Measurements from ENCODE around the gene FLOT1. TPM values are rescaled to one million over a fixed set of nuclear protein-coding genes. Genes with fewer than 3 reads are reported as not detected.
A peak's percentile ranks its signal among the peaks of the same experiment; 100 is the strongest.

FLOT1 gene
- total and polyA plus RNA-seq, 2 of the 13 experiments (the other 11 are each of a cell fraction or from before 2014, with no cell fraction given): 82.3 to 130 TPM

DNA sequence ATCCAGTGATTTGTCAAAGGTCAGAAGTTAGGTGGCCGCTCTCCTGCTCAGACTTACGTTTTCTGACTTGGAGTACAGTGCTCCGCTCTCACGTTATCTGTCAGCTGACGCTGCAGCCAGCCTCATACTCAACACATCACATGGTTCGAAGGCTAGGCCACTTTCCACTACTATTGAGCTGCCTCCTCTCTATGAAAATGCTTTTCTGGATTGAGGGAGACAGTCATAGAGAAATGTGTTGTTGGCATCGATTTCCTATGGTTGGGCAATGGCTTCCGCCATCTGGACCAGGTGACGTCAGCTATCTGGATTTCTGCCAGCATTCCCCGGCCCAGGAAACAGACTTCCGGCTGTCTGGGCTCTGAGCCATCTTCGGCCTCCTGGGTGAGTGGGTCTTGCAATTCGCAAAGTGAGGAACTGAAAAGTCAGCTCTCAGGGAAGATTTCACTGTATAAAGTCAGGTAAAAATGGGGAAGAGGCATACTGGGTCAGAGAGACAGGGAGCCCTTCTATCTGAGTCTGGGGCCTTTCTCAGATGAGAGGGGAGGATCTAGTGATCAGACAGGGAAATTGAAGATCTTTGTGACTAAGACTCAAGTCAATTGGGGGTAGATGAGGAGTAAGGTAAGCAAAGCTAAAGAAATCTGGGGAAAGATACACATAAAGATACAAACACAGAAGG is 39.4 kb upstream of the FLOT1 start (continued):
- TF ChIP-seq ZKSCAN5 (CRISPR knock-in tag; IDR thresholded peaks at IDR 0.05): peak; percentile 37; the same call in 1 of the 2 replicates
- TF ChIP-seq SYNCRIP (IDR thresholded peaks at IDR 0.05; ENCODE audit: insufficient read depth, low read depth, low read length): no peak
- TF ChIP-seq ZNF709 (CRISPR knock-in tag; IDR thresholded peaks at IDR 0.05): peak; percentile 65
- TF ChIP-seq KLF15 (CRISPR knock-in tag; IDR thresholded peaks at IDR 0.05; ENCODE audit: borderline replicate concordance): no peak
- TF ChIP-seq ZNF547 (CRISPR knock-in tag; IDR thresholded peaks at IDR 0.05): peak; percentile 77; the same call in 1 of the 2 replicates
- TF ChIP-seq RAD21 (CRISPR knock-in tag; IDR thresholded peaks at IDR 0.05): peak; percentile 20; the same call in 1 of the 2 replicates
- TF ChIP-seq, protein P1, sequence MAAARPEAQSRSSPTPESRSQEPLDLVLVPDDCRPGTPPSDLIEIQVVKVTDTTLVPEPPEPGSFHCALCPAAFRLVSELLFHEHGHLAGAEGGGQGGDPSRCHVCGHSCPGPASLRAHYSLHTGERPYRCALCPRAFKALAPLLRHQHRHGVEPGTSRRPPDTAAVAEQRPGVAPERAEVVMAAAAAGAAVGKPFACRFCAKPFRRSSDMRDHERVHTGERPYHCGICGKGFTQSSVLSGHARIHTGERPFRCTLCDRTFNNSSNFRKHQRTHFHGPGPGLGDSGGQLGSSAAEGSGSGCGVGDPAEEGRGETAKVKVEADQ (CRISPR knock-in tag; IDR thresholded peaks at IDR 0.05; ENCODE audit: borderline replicate concordance): no peak
- TF ChIP-seq, protein P2, sequence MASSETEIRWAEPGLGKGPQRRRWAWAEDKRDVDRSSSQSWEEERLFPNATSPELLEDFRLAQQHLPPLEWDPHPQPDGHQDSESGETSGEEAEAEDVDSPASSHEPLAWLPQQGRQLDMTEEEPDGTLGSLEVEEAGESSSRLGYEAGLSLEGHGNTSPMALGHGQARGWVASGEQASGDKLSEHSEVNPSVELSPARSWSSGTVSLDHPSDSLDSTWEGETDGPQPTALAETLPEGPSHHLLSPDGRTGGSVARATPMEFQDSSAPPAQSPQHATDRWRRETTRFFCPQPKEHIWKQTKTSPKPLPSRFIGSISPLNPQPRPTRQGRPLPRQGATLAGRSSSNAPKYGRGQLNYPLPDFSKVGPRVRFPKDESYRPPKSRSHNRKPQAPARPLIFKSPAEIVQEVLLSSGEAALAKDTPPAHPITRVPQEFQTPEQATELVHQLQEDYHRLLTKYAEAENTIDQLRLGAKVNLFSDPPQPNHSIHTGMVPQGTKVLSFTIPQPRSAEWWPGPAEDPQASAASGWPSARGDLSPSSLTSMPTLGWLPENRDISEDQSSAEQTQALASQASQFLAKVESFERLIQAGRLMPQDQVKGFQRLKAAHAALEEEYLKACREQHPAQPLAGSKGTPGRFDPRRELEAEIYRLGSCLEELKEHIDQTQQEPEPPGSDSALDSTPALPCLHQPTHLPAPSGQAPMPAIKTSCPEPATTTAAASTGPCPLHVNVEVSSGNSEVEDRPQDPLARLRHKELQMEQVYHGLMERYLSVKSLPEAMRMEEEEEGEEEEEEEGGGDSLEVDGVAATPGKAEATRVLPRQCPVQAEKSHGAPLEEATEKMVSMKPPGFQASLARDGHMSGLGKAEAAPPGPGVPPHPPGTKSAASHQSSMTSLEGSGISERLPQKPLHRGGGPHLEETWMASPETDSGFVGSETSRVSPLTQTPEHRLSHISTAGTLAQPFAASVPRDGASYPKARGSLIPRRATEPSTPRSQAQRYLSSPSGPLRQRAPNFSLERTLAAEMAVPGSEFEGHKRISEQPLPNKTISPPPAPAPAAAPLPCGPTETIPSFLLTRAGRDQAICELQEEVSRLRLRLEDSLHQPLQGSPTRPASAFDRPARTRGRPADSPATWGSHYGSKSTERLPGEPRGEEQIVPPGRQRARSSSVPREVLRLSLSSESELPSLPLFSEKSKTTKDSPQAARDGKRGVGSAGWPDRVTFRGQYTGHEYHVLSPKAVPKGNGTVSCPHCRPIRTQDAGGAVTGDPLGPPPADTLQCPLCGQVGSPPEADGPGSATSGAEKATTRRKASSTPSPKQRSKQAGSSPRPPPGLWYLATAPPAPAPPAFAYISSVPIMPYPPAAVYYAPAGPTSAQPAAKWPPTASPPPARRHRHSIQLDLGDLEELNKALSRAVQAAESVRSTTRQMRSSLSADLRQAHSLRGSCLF (CRISPR knock-in tag; IDR thresholded peaks at IDR 0.05; ENCODE audit: borderline replicate concordance): 0 out of 2 replicates have a peak, but pooled peaks have one; percentile 60
- TF ChIP-seq NCOA5 (CRISPR knock-in tag; IDR thresholded peaks at IDR 0.05): no peak
- TF ChIP-seq, protein P3, sequence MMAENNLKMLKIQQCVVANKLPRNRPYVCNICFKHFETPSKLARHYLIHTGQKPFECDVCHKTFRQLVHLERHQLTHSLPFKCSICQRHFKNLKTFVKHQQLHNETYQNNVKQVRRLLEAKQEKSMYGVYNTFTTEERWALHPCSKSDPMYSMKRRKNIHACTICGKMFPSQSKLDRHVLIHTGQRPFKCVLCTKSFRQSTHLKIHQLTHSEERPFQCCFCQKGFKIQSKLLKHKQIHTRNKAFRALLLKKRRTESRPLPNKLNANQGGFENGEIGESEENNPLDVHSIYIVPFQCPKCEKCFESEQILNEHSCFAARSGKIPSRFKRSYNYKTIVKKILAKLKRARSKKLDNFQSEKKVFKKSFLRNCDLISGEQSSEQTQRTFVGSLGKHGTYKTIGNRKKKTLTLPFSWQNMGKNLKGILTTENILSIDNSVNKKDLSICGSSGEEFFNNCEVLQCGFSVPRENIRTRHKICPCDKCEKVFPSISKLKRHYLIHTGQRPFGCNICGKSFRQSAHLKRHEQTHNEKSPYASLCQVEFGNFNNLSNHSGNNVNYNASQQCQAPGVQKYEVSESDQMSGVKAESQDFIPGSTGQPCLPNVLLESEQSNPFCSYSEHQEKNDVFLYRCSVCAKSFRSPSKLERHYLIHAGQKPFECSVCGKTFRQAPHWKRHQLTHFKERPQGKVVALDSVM (CRISPR knock-in tag; IDR thresholded peaks at IDR 0.05): peak; percentile 63
- TF ChIP-seq FOSL2 (CRISPR knock-in tag; IDR thresholded peaks at IDR 0.05): peak; percentile 97
- TF ChIP-seq, protein P4, sequence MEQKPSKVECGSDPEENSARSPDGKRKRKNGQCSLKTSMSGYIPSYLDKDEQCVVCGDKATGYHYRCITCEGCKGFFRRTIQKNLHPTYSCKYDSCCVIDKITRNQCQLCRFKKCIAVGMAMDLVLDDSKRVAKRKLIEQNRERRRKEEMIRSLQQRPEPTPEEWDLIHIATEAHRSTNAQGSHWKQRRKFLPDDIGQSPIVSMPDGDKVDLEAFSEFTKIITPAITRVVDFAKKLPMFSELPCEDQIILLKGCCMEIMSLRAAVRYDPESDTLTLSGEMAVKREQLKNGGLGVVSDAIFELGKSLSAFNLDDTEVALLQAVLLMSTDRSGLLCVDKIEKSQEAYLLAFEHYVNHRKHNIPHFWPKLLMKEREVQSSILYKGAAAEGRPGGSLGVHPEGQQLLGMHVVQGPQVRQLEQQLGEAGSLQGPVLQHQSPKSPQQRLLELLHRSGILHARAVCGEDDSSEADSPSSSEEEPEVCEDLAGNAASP (CRISPR knock-in tag; IDR thresholded peaks at IDR 0.05; ENCODE audit: borderline replicate concordance): peak; percentile 79
- TF ChIP-seq, protein P5, sequence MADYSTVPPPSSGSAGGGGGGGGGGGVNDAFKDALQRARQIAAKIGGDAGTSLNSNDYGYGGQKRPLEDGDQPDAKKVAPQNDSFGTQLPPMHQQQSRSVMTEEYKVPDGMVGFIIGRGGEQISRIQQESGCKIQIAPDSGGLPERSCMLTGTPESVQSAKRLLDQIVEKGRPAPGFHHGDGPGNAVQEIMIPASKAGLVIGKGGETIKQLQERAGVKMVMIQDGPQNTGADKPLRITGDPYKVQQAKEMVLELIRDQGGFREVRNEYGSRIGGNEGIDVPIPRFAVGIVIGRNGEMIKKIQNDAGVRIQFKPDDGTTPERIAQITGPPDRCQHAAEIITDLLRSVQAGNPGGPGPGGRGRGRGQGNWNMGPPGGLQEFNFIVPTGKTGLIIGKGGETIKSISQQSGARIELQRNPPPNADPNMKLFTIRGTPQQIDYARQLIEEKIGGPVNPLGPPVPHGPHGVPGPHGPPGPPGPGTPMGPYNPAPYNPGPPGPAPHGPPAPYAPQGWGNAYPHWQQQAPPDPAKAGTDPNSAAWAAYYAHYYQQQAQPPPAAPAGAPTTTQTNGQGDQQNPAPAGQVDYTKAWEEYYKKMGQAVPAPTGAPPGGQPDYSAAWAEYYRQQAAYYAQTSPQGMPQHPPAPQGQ (CRISPR knock-in tag; IDR thresholded peaks at IDR 0.05; ENCODE audit: borderline replicate concordance): no peak
- TF ChIP-seq, protein P6, sequence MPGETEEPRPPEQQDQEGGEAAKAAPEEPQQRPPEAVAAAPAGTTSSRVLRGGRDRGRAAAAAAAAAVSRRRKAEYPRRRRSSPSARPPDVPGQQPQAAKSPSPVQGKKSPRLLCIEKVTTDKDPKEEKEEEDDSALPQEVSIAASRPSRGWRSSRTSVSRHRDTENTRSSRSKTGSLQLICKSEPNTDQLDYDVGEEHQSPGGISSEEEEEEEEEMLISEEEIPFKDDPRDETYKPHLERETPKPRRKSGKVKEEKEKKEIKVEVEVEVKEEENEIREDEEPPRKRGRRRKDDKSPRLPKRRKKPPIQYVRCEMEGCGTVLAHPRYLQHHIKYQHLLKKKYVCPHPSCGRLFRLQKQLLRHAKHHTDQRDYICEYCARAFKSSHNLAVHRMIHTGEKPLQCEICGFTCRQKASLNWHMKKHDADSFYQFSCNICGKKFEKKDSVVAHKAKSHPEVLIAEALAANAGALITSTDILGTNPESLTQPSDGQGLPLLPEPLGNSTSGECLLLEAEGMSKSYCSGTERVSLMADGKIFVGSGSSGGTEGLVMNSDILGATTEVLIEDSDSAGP (CRISPR knock-in tag; IDR thresholded peaks at IDR 0.05; ENCODE audit: borderline replicate concordance): peak; percentile 89; the same call in 1 of the 2 replicates
- peak; percentile 89 for TF ChIP-seq HMG20A (CRISPR knock-in tag; IDR thresholded peaks at IDR 0.05; ENCODE audit: borderline replicate concordance)
